Measurements from ENCODE around the gene TNFRSF19.

The TNFRSF19 gene

DNA sequence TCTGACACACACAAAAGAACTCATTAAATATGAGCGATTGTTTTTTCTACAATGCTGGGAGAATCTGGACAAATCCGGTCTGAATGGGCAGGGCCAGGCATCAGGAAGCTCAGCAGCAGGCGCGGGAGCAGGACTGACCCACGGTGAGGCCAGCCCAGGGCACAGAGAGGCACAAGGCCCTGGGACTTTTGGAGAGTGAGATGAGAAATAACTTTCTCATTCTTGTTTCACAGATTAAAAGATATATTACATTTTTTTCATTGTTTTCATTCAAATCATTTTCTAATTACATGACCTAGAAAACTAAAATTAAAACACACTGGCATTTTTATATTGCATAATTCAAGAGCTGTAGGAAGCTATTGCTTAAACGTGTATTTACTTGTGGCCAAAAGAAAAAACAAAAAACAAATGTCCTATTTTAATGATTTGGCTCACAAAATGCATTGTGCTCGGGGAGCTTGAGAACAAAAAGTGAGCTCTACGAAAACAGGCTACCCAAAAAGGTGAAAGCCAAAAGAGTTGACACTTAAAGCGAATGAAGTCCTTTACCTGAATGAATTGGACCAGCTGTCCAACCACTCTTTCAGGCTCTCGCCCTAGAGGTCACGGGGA lies 133.1 kb downstream of the TNFRSF19 start:
- peak; percentile 28 for DNase-seq (ENCODE audit: low read depth)
- TF ChIP-seq, protein P1, sequence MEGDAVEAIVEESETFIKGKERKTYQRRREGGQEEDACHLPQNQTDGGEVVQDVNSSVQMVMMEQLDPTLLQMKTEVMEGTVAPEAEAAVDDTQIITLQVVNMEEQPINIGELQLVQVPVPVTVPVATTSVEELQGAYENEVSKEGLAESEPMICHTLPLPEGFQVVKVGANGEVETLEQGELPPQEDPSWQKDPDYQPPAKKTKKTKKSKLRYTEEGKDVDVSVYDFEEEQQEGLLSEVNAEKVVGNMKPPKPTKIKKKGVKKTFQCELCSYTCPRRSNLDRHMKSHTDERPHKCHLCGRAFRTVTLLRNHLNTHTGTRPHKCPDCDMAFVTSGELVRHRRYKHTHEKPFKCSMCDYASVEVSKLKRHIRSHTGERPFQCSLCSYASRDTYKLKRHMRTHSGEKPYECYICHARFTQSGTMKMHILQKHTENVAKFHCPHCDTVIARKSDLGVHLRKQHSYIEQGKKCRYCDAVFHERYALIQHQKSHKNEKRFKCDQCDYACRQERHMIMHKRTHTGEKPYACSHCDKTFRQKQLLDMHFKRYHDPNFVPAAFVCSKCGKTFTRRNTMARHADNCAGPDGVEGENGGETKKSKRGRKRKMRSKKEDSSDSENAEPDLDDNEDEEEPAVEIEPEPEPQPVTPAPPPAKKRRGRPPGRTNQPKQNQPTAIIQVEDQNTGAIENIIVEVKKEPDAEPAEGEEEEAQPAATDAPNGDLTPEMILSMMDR (IDR thresholded peaks at IDR 0.05; ENCODE audit: low read length, missing control alignments) = no peak
- no peak overlapping the region for H3K4me3 ChIP-seq (replicated peaks; ENCODE audit: low read depth, low read length)

DNA sequence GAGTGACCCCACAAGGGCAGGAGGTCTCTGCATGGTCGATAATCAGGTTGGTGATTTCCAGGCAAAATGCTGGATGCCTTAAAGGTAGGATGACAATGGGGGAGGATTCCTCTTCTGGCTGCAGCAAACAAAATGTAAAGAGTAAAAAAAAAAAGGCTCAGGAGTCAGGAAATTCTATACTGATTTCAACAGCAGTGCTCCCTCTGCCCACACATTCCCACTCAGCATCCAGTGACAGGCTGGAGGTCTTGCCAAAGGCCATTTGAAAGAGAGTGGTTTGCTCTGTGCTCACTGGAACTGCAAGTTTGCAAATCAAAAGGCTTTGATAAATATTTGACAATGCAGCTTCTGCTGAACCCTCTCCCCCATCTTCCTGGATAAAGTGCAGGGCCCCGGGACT lies 135.4 kb downstream of the TNFRSF19 start:
- peak; percentile 73 for DNase-seq (ENCODE audit: low read depth)
- no peak overlapping the region for H3K4me3 ChIP-seq (replicated peaks; ENCODE audit: low read depth, low read length)
- TF ChIP-seq, protein P1 (IDR thresholded peaks at IDR 0.05; ENCODE audit: low read length, missing control alignments) = no peak

DNA sequence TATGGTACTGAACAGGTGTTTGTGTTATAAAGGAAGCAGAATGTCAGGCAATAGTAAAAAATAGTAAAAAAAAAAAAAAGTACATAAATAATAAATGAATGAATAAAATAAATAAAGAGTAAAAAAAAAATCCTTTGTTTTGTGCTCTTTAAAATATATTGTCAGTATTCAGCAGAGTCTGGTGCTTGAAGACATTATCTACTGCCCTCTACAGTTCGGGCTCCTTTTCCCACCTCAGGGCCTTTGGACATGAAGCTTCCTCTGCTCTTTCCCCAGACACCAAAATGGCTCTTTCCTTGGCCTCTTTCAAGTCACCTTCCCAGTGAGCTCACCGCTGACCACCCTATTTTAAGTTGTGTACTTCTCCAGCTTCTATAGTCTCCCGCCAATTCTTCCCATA lies 137.5 kb downstream of the TNFRSF19 start:
- TF ChIP-seq, protein P1 (IDR thresholded peaks at IDR 0.05; ENCODE audit: low read length, missing control alignments) = peak; percentile 49
- peak; percentile 64 for DNase-seq (ENCODE audit: low read depth)
- H3K4me3 ChIP-seq (replicated peaks; ENCODE audit: low read depth, low read length) = no peak overlapping the region

DNA sequence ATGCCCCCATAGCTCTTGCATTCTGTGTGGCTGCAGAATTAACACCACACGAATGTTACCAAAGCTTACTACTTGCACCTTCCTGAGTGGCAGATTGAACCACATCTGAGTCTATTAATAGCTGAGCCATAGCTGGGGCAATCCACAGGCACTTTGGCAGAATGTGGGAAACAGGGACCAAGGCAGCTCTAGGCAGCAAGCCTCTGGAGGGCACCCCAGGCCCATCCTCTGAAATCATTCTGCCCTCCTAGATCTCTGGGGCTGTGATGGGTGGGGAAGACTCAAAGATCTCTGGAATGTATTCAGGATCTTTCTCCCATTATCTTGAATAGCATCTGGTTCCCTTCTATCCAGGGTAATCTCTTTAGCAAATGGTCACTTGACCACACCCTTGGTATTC lies 139.3 kb downstream of the TNFRSF19 start:
- no peak for DNase-seq (ENCODE audit: low read depth)
- TF ChIP-seq, protein P1 (IDR thresholded peaks at IDR 0.05; ENCODE audit: low read length, missing control alignments) = no peak
- H3K4me3 ChIP-seq (replicated peaks; ENCODE audit: low read depth, low read length) = no peak overlapping the region

DNA sequence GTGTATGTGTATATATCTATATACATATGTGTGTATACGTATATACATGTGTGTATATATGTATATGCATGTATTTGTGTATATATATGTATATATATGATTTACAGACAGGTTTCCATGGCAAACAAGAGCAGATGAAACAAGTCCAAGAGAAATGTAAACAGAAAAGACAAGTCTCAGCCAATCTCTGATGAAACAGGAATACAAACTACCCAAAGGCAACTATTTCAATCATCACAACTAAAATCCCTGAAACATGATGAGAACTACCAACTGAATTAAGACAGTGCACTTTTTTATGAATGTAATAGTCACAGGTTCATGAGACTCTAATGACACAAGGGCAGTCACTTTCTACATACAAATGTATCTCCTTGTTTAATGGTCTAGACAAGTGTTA lies 140.2 kb downstream of the TNFRSF19 start:
- no peak overlapping the region for H3K4me3 ChIP-seq (replicated peaks; ENCODE audit: low read depth, low read length)
- TF ChIP-seq, protein P1 (IDR thresholded peaks at IDR 0.05; ENCODE audit: low read length, missing control alignments) = no peak
- no peak for DNase-seq (ENCODE audit: low read depth)

DNA sequence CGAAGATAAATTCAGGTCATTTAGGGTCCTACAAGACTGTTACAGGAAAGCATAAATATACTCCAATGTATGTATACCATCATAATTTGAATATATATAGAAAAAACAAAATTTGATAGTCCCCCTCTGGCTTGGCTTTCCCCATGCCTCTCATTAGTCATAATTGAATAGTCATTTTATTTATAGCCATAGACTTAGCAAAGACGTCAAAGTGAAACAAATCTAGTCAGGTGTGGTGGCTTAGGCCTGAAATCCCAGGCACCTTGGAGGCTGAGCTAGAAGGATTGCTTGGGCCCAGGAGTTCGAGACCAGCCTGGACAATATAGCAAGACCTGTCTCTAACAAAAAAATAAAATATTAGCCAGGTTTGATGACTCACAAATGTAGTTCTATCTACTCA lies 141.1 kb downstream of the TNFRSF19 start:
- no peak overlapping the region for H3K4me3 ChIP-seq (replicated peaks; ENCODE audit: low read depth, low read length)
- TF ChIP-seq, protein P1 (IDR thresholded peaks at IDR 0.05; ENCODE audit: low read length, missing control alignments) = no peak
- no peak for DNase-seq (ENCODE audit: low read depth)

DNA sequence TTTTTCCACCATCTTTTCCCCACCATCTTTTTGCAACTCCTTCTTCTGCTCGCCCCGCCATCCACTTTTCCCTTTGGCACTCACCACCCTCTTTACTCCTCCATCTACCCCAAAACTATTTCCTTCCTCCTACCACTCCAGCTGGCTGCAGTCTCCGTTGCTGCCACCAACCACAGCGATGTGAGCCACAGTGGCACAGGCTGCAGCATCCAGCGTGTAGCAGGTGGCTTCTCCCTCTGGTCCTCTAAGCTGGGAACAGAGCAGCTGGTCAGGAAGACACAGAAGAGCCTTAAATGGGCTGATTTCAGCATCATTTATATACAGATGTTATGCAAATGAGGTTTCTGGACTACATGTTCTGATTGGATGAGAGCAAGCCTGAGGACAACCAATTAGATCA lies 144.5 kb downstream of the TNFRSF19 start:
- no peak for DNase-seq (ENCODE audit: low read depth)
- TF ChIP-seq, protein P1 (IDR thresholded peaks at IDR 0.05; ENCODE audit: low read length, missing control alignments) = no peak
- H3K4me3 ChIP-seq (replicated peaks; ENCODE audit: low read depth, low read length) = no peak overlapping the region

All from fibroblast of pulmonary artery (primary cell).